Posterior vena cava (tissue), 2 donors: ENCODE measurements around the gene EFCAB8. TPM values are rescaled to one million over a fixed set of nuclear protein-coding genes. Genes with fewer than 3 reads are reported as not detected.

Experiments
- DNase-seq: peaks from one replicate; pipeline ENCODE4 v3.0.0-alpha.2; 2020; ENCODE audit warnings: low spot score
- intact Hi-C, 2 donors: fragments of 100-400 bp; cut with DNase I; formaldehyde crosslinking; loops; one replicate each; pipeline versions ENCODE4 v1.14.1 to v1.14.2; 2022 to 2023
- long read RNA-seq, 2 donors: library from polyadenylated mRNA; unstranded; transcript quantifications; one replicate each; pipeline ENCODE4 v2.0.0, GENCODE V29; 2020 to 2021
- total RNA-seq, 2 donors: library from RNA; stranded (reverse); fragmentation: NEBNext Ultra II Directional; extraction: Animal tissue kit (Norgen Biotek cat#: 25700); gene quantifications; one replicate each; pipeline ENCODE4 v1.2.1, GENCODE V29; 2021
- donor health status: DM: yes; HTN: yes; CAD: no.
- donor health status: DM: yes; HTN: yes; CAD: no.

EFCAB8 gene, protein sequence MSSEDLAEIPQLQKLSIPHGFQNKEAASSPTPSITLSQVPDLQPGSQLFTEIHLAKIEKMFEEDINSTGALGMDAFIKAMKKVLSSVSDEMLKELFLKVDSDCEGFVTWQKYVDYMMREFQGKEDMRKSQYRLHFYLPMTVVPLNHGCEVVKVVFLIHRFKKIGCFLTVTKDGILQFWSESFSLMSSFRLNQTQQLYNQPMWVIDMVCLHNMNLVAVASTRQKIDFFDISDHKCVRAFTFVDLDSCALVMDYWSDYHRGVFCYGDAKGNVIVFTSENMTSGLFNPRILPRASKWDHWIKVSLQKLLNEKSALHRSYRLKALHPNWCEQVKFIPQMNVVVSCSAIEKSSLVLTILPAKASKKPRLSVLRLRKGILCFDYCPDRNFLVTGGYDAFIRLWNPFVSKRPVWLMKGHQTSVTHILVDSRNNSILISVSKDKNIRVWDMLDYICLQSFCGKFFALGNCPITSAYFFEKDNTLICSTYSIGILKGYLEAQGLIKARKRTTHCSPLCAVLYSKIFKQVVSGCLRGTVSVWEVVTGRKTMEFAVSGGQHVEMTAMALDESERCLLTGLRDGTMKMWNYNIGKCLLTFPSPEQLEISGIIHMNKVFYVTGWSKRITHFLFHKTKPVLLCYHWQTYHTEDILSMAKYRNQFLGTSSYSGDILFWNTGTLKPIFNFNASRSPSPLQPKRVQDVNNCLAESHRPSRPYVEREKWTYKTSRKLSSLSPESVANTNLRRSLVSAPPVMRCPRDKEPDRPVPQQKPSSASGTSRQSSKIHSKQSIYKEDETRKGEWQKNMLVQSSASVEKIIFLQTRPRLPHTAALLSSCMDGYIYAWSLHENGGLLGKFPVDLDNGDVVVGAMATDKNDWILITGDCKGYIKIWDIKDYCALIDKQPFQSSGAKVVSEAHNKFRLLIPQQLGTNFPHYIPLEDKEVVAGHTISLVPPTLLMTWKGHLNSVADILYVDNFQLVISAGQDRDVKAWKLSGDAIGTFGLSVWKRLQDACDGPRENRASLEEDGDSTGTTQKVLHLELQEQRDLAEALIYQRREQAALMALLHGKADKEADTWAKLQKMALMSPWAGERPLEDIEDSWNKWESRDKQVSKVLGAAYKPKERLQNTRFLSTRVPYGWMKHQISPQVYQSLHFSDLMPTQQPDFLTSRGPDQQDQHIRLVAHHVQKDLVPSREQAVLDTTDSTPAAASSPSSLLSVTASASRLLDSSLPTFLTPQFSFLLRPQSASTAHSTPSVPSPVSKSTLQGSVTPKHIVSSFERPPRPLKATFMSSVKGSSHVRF
- total RNA-seq: under 1 TPM; 0.28 to 0.81 TPM
- long read RNA-seq, donor 1: 0 reads
- long read RNA-seq, donor 2: 0 reads

DNA sequence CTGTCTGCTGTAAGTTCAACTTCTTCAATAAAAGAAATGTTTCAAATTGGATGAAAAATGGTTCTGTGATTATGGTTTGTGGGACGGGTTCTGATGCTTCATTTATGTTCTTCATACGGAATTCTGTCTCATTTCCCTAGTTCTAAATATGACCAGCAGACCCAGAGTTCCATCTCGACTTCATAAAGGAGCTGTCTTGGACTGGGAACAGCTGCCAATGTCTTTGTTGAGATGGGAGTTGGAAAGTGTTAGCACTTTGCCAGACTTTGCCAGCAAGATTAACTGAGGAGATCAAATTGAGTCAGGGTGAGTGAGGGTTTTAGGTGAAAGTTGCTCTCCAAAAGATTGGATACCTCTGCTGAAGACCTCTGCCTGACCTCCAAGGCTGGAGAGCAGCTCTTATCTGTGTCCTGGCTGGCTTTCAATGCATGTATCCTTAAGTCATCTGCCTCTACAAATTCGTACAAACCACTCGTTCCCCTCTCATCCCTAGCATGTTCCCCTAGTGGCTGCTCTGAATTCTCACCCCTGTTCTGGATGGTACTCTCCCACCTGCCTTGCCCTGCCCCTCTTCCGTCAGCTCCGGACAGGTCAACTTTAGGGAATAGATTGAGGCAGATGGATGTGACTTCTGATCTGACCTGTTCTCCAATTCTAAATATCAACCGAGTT lies at the start of gene EFCAB8:
Gene EFCAB8, plus strand, starts transcription at position 223 of the 672 bp plus-strand sequence. CDS start 4,870 bp downstream, outside the sequence.
- no peak for DNase-seq
- intact Hi-C loops: no loop called here

- no peak for DNase-seq
- intact Hi-C loops: no loop called here
These were observed 48.8 kb upstream of the EFCAB8 start for GRCh38 chr20:32809907-32810306.

GRCh38 chr20:32810941-32811340 lies 47.8 kb upstream of the EFCAB8 start:
- intact Hi-C loops: no loop called here
- DNase-seq: peak; percentile 14

- intact Hi-C loops: no loop called here
- peak; percentile 35 for DNase-seq
These were observed 46.8 kb upstream of the EFCAB8 start for GRCh38 chr20:32811886-32812285.

DNA sequence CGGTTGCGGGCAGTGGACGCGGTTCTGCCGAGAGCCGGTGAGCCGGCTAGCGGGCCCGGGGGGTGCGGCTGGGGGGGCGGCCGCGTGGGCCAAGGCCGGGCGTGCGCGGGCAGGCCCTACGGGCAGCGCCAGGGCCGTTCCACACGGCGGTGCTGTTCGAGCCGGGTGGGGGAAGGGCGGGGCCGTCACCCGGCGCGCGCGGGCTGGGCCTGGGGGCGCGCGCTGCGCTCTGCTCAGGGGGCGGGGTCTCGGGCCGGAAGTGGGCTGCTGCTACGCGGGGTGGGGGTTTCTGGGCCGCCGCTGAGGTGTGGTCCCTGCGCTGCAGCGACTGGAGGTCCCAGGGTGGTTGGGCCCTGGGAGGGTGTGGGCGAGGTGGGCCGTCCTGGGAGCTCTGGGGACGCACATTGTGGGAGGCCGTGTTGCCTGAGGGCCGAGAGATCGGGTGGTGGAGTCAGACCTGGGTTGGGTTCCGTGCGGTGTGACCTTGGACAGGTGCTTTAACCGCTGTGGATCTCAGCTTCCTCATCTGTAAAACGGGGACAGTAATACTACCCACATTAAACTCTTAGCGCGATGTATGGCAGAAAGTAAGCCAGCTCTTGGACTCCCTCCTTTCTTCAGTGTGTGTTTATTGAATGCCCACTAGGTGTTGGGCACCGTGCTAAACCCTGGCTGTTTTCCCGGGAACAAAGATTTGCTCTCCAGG lies 38.6 kb upstream of the EFCAB8 start:
- intact Hi-C loops: no loop called here
- DNase-seq: peak; percentile 93

GRCh38 chr20:32820698-32821377 lies 37.9 kb upstream of the EFCAB8 start:
- DNase-seq: no peak
- intact Hi-C loops: no loop called here

- intact Hi-C loops: no loop called here
- DNase-seq: no peak
These were observed 36.5 kb upstream of the EFCAB8 start for GRCh38 chr20:32822225-32822624.

DNA sequence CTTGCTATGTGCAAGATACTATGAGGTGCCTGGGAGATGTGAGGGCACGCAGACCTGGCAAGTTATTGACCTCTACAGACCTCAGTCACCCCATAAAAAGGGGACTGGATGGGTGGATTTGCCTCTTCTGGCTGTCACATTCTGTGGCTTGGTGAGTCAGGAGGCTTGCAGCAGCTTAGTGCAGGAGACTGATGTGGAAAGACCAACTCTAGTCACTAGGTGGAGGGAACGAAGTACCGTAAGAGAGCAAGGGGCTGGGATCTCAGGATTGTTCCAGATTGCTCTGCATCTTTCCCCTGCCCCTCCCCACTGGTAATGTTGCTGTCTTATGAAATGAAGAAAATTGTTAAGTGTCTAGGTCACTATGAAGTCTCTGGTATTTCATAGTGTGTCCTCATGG lies 35.6 kb upstream of the EFCAB8 start:
- intact Hi-C loops: no loop called here
- no peak for DNase-seq

DNA sequence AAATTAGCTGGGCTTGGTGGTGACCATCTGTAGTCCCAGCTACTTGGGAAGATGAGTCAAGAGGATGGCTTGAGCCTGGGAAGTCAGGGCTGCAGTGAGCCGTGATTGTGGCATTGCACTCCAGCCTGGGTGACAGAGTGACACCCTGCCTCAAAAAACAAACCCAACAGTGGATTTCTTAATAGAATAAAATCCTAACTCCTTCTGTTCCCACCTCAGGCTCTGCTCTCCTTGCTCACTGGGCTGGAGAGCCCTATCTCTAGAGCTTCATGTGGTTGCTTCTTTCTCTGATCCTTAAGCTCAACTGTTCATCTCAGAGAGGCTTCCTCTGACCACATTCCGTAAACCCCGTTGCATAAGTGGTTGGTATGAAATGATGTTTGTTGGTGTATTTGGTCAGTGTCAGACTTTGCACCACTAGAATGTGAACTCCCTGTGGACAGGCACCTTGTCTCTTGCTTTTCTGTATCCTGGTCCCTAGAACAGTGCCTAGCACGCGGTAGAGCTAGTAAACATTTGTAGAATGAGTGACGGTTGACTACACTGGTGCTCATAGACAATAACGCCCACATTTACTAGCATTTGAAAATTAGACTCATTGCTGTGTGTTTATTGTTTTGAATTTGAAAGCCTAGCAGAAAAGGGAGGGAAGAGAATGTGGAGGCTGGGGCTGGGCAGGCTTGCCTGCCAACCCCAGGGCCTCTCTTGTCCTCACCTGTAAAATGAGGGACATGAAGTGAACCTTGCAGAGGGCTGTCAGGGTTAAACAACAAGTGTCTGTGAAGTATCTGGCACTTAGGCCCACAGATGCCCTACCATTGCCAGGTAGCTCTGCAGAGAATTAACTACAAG lies 34.8 kb upstream of the EFCAB8 start:
- no peak for DNase-seq
- intact Hi-C loops: no loop called here

DNA sequence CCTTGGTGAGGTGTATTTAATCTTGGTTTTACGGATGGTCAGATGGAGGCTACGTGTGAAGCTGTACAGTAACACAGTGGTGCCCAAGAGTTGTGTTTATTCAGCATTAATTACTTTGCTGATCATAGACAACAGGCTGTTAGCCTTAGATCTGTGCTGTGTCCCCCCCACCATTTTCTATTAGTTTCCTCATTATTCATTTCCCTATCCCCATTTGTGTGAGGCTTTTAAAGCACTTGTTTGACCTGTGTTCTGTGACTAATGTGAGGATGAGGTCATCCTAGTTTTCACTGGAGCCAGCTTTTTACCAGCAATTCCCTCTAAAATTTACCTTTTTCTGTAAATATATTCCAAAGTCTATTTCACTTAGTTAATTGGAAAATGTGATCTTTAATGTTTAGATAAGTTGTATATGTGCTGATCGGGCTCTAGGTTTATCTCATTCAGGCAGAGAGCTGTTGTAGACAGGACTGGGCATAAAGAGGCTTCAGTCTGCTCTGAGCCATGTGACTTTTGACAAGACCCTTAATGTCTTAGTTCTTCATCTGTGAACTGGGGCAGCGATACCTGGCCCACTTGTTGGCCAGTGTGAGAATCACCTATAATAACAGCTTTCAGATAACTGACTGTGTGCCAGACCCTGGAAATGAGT lies 30.6 kb upstream of the EFCAB8 start:
- intact Hi-C loops: loop anchor here in 1 of 2 donors (1.0 kb wide), 1 partner anchor 29 kb away; no protein-coding TSS in a partner anchor
- DNase-seq: no peak

DNA sequence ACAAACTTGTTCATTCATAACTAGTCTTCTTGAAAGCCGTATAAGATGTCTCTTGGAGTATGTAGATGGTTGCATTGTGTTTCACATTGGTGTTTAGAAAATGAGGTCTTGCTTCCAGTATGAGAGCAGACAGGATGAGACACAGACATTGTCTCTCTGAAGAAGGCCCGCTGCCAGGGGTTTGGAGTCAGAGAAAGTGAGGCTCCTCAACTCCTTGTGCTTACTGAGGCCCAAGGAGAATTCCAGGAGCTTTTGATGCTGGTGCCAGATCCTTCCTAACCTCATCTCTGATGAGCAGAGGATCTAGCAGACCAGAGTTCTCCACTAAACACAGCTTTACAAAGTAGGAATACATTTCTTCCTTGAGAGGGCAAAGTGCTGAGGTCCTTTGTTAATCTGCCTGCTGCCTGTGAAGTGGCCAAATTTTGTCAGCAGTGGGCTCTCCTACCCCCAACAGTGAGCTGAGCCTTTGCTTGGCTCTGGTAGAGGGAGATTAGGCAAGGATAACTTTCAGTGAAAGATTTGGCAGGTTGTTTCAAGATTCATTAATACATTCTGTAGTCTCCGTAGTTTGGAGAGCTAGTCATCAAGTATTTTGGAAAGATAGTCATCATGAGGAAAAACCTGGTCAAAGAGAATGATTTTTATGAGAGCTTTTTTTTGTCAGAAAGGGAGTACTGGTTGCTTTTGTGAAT lies 29.3 kb upstream of the EFCAB8 start:
- DNase-seq: no peak
- intact Hi-C loops: no loop called here

DNA sequence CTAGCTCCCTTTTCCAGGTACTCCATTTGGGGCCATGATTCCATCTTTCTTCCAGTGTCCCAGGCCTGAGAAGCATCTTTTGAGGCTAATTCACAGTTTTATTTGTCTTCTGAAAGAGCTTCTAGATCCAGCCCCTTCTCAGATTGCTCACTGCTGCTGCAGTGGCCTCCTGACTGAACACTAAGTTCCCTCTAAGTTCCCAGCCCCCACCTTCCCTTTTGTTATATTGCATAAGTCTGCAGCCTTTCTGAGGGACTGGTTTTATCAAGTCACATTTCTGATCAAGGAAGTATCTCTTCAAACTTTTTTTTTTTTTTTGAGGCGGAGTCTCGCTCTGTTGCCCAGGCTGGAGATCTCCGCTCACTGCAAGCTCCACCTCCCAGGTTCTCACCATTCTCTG lies 28.3 kb upstream of the EFCAB8 start:
- intact Hi-C loops: no loop called here

DNA sequence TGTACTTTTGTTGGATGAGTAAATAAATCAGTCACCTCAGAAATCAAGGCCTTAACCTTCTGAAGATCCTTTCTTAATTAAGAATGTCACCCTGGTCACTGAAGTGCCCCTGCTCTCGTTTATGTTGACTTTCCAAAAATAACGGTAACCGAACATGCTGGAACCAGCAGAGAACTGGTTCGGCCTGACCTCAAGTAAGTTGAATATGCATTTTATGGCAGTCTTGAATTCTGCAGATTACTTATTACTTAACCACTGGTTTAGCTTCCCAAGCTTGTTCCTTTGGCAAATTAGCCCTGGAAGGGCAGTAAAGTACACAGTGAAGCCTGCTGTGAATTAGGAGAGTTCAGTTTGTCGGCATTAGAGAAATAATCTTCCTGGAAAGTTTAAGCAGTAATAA lies 26.7 kb upstream of the EFCAB8 start:
- intact Hi-C loops: no loop called here
- DNase-seq: no peak

More for the DNA sequence above, 28.3 kb upstream of the EFCAB8 start:
- DNase-seq: no peak

DNA sequence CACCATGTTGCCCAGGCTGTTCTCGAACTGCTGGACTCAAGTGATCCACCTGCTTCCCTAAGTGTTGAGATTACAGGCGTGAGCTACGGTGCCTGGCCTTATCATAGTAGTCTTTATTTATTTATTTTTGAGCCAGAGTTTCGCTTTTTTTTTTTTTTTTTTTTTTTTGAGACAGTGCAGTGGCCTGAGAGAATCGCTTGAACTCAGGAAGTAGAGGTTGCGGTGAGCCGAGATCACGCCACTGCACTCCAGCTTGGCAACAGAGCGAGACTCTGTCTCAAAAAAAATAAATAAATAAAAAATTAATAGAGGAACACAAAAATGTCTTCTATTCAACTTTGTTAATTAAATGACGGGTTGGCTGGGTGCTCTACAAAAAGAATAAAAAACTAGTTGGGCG lies 26.1 kb upstream of the EFCAB8 start:
- intact Hi-C loops: no loop called here
- no peak for DNase-seq

- intact Hi-C loops: no loop called here
- no peak for DNase-seq
These were observed 23.8 kb upstream of the EFCAB8 start for GRCh38 chr20:32834972-32835371.

DNA sequence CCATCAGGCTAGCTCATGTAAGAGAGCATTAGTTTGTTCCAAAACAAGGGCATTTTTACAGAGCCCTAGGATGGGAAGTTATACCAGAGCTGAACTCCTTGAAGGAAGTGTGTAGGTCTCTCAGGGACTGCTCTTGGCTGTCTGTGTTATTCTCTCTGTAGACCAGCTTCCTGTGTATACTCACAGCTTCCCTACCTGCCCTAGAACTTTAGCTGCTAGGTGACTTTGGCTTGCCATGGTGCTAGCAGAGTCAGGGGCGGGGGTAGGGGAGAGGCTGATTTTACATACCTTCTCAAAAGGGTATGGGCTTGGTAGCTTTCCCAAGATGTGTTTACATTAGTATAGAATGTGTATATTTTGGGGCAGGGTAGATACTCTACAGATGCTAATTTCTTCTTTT lies 21.6 kb upstream of the EFCAB8 start:
- intact Hi-C loops: no loop called here
- no peak for DNase-seq
